GM21360 (cell line): ENCODE results near the gene CRABP2.

ENCODE experiments used
- ATAC-seq: cut with Tn5 transposase; IDR thresholded peaks from one replicate; pipeline ENCODE4 v1.9.1; 2021; ENCODE audit warnings: mild to moderate bottlenecking, moderate library complexity; ENCODE audit not compliant: unreplicated experiment

CRABP2 gene

DNA sequence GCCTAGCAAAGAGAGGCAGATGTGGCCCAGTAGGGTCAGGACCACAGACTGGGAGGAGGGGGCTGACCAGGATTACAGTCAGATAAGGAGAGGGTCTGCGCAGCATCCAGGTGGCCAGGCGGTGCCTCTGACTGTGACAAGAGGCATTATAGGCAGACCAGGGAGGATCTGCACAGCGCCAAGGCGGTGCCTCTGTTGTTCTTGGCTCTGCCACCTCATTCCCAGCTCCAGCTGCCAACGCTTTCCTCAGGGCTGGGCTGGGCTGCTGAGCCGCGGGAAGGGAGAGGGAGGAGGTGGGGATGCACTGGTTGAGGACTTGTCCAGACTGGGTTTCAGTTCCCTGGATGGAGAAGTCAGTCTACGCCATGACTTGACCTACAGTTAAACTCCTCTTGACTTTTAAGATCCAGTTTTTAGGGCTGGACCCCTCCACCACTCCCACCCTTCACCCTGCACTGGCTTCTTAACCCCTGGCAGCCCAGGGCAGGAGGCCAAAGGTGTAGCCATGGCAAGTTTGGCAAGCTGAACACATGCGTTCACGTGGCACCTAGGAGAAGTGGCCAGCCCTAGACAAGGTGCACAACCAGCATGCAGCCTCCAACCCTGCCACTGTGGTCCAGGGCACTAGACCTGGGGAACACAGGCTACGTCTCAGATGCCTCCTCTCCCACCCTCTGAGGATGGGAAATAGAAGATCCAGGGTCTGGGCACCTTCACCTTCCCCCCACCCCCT is 4.5 kb upstream of the CRABP2 start:
- no peak for ATAC-seq

DNA sequence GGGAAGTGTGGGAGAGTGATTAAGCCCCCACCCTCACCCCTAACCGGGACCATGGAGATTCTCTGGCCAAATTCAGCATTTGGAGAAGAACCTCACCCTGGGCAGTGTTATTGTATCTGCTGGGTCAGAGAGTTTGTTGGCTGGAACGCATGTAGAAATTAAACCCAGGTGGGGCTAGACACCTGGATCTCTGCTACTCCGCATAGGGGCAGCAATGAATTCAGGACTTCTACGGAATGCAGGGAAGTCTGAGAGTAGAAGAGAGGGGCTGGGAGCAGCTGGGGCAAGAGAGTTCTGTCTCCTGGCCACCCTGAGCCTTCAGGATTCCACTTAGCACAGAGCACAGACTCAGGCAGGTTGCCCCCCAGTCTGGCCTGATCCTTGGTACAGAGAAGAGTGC is 3.6 kb upstream of the CRABP2 start:
- no peak for ATAC-seq

GRCh38 chr1:156708218-156708661 is 2.9 kb upstream of the CRABP2 start:
- ATAC-seq = no peak

DNA sequence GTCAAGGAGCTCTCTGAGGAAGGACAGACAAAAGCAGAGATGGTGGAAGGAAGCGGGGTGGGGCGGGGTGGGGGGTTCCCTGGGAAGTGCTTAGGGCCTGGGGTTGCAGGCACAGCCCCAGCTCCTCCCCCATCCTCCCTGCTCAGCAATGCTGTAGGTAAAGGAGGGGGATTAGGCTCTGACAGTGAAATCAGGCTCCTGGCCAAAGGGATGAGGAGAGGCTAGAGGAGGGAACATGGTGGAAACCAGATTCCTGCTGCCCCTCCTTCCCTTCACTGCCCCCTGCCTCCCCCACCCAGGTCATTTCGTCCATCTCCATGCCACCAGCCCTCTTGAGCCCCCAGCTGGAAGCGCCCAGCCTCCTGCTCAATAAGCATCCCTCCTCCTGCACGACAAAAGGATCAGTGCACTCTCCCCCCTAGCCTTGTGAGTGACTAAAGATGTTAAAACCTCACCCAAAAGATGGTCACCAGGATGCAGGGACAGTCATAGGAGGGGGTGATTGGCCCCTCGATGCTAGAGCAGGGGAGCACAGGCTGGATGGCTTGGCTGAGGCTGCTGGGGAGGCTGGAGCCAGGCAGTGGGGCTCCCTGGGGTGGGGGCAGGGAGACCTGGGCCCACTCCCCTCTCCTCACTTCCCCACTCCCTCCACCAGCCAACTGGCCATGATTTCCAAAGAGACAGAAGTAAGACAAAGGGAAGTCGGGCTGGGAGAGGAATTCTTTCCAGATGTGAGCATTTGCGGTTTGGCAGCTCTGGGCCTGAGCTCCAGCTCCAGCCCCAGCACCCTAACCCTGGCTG is 2.2 kb upstream of the CRABP2 start:
- no peak for ATAC-seq

DNA sequence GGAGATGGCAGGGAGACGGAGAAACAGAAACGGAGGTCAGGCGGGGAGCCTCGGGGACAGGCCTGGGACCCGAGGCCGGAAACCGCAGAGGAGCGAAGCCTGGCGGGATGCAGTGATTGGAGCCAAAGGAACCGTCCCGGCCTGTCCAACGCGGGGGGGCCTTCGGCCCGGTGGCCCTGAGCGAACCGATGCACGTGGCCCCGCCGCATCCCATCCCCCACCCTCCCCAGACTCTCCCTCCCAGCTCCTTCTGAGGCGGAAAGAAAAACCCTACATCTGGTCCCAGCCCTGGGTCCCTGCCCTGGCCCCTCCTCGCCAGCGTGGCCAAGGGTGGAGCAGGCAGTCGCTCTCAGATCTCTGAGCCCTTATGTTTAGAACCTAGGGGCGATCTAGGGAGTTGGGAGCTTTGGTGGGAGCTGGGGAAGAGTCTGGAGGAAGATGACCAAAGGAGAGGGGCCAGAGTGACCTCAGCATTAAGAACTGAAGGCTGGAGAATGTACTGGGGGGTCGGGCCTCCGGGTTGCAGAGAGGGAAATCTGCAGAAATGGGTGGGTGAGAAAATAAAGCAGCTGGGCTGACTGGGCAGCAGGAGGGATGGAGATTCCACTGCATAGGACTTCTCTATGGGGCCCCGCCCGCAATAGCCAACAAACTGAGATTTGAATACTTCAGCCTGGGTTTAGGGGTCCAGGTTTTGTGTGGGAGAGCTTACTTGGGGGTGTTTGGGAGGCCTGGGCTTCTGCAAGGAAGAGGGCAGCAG is 1.5 kb upstream of the CRABP2 start:
- no peak for ATAC-seq

GRCh38 chr1:156705918-156706656 is 704 bp upstream of the CRABP2 start:
- no peak for ATAC-seq

DNA sequence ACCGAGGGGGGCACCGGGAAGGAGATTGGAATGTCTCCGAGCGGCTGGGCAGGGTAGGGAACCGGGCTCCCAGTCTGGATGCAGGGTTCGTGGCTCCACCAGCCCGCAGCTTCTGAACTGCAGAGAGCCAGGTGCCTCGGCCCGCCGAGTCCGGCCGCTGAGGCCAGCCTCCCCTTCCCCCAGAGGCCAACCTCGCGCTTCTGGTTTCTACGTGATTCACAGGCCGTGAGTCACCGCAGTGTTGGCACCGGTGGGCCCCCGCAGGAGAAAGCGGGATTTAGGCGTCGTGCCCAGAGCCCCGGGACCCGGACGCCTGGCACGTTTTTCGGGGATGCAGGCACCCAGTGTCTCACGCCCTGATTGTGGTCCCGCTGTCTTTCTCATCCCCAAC is 458 bp downstream of the CRABP2 start:
- ATAC-seq = no peak

DNA sequence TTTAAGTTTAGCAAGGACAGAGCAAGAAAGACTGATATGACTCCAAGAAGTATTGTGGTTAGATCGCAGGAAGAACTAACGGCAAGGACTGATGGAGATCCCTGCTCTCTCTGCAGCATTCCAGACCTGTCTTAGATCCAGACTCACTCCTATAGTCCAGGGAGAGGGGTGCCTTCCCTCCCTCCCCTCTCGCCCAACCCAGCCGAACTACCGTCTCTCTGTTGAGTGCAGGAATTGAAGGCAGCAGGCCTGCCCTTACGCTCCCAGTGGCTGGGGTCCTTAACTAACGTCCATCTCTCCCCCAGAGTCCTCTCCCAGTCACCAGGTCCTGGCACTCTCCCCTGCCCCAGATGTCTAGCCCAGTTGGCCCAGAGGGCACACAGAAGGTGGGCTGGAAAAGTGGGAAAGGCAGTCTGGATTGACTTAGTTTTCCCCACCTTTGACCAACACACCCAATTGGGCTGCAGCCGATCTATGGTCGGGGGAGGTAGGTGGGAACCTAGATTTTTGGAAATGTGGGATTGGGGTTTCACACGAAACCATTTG is 1.1 kb downstream of the CRABP2 start:
- no peak for ATAC-seq

GRCh38 chr1:156703741-156704140 is 1.6 kb downstream of the CRABP2 start:
- ATAC-seq = no peak

GRCh38 chr1:156703336-156703735 is 2.0 kb downstream of the CRABP2 start:
- ATAC-seq = no peak

GRCh38 chr1:156700736-156701531 is 4.4 kb downstream of the CRABP2 start:
- no peak for ATAC-seq

DNA sequence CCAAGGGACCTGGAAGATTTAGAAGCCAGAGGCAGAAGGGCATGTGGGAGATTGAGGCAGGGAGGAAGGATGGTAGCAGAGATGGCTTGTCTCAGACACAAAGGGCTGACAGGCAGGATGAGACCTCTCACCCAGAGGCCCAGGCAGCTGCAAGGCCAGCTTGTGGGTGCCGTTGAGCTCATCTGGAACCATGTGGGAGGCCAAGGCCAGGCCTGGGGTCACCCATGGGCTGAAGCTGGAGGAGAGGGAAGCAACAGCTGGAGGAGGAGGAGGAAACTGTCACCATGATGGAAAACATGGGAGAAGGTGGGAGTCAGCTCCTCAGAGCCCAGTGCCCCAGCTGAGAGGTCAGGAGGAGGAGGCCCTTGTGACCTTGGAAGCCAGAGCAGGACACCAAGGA is 6.4 kb downstream of the CRABP2 start:
- no peak for ATAC-seq

GRCh38 chr1:156697481-156697880 is 7.9 kb downstream of the CRABP2 start:
- ATAC-seq = no peak

- no peak for ATAC-seq
These were observed 8.6 kb downstream of the CRABP2 start for GRCh38 chr1:156696755-156697154.

DNA sequence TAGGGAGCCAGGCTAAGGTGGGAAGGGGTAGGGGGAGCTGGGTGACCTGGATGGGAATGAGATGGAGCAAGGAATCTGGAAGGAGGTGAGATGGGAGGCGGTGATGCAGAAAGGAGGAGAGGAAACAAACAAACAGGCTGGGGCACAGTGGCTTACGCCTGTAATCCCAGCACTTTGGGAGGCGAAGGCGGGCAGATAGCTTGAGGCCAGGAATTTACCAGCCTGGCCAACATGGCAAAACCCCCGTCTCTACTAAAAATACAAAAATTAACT is 10.8 kb downstream of the CRABP2 start:
- no peak for ATAC-seq

DNA sequence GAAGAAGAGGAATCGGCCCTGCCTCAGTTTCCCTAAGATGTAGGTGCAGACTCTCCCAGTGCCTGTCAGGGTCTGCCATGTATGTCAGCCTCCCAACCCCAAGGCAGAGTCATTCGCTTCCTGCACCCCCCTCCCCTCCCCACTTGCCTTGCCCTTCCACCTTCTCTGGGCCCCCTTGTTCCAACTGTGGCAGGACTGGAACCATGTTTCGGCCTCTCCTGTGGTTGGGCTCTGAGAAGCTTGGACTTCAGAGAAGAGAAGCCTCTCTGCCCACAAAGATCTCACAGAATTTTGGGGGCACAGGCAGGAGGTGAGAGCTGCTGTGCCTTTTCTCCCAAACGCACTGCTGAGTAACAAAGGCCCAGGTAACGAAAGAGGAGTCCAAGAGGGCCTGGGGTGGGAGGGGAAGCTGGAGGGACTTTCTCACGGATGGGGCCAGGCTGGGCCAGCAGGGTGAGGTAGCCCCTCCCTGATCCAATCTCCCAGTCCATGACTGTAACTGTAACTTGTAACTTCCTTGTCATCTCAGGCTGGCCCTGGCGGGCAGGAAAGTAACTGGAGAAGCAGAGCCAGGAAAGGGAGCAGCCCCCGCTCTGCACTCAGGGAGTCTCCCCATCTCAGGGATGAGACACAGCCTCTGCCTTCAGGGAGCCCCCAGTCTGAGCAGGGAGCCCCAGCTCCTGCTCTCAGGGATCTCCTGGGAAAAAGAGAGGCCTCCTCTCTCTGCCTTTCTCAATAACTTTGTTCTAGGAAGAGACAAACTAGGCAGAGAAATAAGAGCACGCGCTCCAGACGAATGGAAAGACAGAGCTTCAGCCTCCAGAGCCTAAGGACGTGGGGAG is 11.3 kb downstream of the CRABP2 start:
- ATAC-seq = no peak

GRCh38 chr1:156692925-156693847 is 12.2 kb downstream of the CRABP2 start:
- ATAC-seq = no peak

GRCh38 chr1:156692441-156692924 is 12.9 kb downstream of the CRABP2 start:
- no peak for ATAC-seq
